Sciatic nerve (tissue), 2 donors: Measurements from ENCODE around the gene EP400. TPM values are rescaled to one million over a fixed set of nuclear protein-coding genes. Genes with fewer than 3 reads are reported as not detected.
A peak's percentile ranks its signal among the peaks of the same experiment; 100 is the strongest.

Experiments used
- ATAC-seq: fragments of 200-7000 bp; cut with Tn5 transposase; one replicate; pipeline ENCODE4 v1.9.1; 2020; ENCODE audit warnings: mild to moderate bottlenecking, moderate library complexity
- DNase-seq: peaks from one replicate; pipeline ENCODE4 v3.0.0-alpha.2; 2020; ENCODE audit warnings: low spot score
- intact Hi-C: fragments of 100-400 bp; cut with DNase I; formaldehyde crosslinking; loops from one replicate; pipeline ENCODE4 v1.14.2; 2022
- total RNA-seq: library from RNA; stranded (reverse); fragmentation: NEBNext Ultra II Directional; extraction: Animal tissue kit (Norgen Biotek cat#: 25700); gene quantifications from one replicate; pipeline ENCODE4 v1.2.1, GENCODE V29; 2021
- donor health status: DM: no; HTN: no; CAD: no.
- donor health status: DM: no; HTN: no; CAD: no.

The EP400 gene
- total RNA-seq, 1 donor from 2014 or later, result 56.9 TPM

DNA sequence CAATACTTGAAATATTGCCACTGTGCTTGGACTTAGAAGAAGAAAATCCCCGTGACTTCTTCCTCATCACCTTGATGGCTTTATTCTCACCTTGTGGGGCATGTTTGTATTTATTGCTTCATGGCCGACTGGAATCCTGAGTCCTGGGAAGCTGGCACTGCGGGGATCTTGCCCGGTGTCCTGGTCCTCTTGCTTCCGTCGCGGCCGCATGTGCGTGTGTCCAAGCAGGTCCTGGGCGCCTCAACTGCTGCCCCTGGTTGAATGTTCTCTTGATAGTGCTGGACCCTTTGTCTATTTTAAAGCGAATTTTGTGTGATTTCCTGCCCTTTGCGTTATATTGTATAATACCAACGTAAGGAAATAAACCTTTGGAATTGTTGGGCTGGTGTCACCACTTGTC is 27.0 kb upstream of the EP400 start:
- intact Hi-C loops, result no loop called here
- ATAC-seq, result no peak

DNA sequence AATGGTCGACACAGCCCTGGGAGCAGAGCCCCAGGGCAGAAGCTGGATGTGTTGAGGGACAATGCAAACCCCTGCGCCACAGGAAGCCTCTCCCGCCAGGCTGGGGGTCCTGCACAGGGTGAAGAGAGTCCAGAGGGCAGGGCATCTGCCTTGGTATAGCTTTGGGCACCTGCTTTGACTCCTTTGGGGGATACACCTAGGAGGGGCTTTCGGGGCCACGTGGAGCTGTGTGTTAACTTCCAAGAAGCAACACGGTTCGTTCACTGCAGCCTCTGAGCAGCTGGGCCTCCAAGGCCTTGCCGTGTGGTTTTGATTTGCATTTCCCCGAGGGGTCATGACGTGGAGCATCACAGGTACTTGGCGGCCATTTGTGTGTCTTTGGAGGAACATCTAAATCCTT is 26.5 kb upstream of the EP400 start:
- intact Hi-C loops, result no loop called here
- ATAC-seq, result no peak
- no peak for DNase-seq

More for the DNA sequence above, 27.0 kb upstream of the EP400 start:
- DNase-seq, result no peak

GRCh38 chr12:131927110-131928079 is 22.3 kb upstream of the EP400 start:
- DNase-seq (no peak), ATAC-seq (no peak)
- intact Hi-C loops, result loop anchor here (1.0 kb wide), 1 partner anchor 23 kb away; no protein-coding TSS in a partner anchor

DNA sequence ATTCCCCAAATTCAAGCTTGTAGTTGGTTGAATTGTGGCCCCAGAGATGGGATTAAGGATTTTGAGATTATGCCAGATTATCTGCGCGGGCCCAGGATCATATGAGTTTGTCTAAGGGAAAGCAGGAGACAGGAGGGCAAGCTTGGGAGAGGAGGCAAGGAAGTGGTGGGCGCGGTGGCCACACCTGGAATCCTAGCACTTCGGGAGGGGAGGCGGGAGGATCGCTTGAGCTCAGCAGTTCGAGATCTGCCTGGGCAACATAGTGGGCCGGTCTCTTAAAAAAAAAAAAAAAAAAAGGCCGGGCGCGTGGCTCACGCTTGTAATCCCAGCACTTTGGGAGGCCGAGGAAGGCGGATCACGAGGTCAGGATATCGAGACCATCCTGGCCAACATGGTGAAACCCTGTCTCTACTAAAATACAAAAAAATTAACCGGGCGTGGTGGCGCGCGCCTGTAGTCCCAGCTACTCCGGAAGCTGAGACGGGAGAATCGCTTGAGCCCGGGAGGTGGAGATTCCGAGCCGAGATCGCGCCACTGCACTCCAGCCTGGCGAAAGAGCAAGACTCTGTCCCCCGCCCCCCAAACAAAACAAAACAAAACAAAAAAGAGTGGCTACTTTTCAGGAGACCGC is 21.5 kb upstream of the EP400 start:
- no peak for DNase-seq
- intact Hi-C loops, result loop anchor here (1.0 kb wide), 1 partner anchor 22 kb away; no protein-coding TSS in a partner anchor
- ATAC-seq, result no peak

GRCh38 chr12:131928711-131929580 is 20.8 kb upstream of the EP400 start, which contains the start of gene PUS1:
PUS1 (plus strand) TSS chr12:131929276; CDS start chr12:131929723, 447 bp downstream.
- intact Hi-C loops, result loop anchor here (1.0 kb wide), 1 partner anchor 21 kb away; no protein-coding TSS in a partner anchor
- DNase-seq (peak; percentile 96), ATAC-seq (peak; percentile 95)

DNA sequence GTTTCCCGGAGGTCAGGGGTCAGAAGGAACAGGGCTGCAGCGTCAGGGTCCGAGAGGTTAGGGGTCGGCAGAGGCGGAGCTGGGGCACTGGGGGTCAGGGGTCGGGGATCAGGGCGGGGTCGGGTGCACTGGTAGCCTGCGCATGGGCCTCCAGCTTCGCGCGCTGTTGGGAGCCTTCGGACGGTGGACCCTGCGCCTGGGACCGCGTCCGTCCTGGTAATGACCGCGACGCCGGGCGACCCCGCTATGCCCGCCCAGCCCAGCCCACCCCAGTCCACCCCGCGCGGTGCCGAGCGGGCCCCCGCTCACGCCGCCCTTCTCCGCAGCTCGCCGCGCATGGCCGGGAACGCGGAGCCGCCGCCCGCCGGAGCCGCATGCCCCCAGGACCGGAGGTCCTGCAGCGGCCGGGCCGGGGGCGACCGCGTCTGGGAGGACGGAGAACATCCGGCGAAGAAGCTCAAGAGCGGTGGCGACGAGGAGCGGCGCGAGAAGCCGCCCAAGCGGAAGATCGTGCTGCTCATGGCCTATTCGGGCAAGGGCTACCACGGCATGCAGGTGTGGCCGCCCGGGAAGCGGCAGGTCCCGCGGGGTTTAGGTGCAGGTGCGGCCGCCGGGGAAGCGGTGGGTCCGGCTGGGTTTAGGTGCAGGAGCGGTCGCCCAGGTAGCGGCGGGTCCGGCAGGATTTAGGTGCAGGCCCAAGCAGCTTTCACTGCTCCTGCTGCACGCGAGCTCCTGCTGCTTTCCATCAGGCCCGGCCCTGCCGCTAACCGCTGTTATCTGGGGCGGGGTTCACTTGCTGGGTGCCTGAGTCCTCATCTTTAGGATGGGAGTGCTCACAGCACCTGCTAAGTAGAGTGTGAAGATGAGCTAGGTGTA is 19.9 kb upstream of the EP400 start:
- intact Hi-C loops, result no loop called here
- no peak for ATAC-seq
- DNase-seq, result no peak

DNA sequence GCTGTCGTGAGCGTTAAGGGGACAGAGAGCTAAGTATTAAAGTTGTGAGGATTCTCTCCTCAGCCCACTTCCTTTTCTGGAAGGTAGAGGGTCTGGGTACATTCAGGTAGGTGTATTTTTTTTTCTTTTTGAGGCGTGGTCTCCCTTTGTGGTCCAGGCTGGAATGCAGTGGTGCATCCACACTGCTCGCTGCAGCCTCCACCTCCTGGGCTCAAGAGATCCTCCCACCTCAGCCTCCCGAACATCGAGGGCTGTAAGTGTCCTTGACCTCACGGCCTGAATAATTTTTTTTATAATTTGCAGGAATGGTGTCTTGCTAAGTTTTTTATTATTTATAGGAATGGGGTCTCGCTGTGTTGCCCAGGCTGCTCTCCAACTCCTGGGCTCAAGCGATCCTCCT is 19.2 kb upstream of the EP400 start:
- DNase-seq, result no peak
- no peak for ATAC-seq
- intact Hi-C loops, result no loop called here

DNA sequence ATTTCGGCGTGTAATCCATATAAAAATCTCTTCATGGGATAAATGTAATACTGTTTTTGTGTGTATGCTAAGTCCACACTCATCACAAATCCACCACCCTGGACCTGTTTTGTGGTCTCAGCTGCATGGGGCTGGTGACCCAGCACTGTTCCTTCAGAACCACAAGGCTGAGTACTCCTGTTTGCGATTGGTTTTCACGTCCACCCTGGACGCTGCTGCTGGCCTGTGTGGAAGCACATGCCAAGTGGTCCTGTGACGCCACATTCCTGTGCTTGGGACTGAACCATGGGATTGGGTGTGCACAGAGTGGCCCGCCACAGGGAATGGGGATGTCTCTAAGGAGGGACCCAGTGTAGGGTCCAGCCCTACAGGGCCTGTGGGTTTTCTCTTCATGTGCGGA is 16.4 kb upstream of the EP400 start:
- intact Hi-C loops, result no loop called here

DNA sequence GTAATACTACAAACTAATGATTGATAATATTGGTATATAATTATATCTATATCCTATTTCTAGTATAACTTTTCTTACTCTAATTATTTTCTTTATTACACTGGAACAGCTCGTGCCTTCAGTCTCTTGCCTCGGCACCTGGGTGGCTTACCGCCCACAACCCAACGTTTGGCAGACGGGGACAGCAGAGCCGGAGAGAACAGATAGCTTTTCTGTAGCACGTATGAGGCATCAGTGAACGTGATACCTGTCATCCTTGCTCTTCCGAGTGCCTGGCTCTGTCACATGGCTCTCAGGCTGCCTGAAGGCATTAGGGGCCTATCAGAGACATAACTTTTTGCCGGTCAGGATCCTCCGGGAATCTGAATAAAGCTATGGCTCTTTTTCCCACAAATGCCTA is 15.2 kb upstream of the EP400 start:
- DNase-seq (no peak), ATAC-seq (no peak)
- intact Hi-C loops, result no loop called here

More for the DNA sequence above, 16.4 kb upstream of the EP400 start:
- DNase-seq (no peak), ATAC-seq (no peak)

- ATAC-seq, result no peak
- intact Hi-C loops, result no loop called here
- no peak for DNase-seq
Observed at GRCh38 chr12:131938082-131938481, 11.7 kb upstream of the EP400 start.

GRCh38 chr12:131939007-131939406 is 10.7 kb upstream of the EP400 start:
- ATAC-seq (no peak), DNase-seq (peak; percentile 44)
- intact Hi-C loops, result no loop called here

DNA sequence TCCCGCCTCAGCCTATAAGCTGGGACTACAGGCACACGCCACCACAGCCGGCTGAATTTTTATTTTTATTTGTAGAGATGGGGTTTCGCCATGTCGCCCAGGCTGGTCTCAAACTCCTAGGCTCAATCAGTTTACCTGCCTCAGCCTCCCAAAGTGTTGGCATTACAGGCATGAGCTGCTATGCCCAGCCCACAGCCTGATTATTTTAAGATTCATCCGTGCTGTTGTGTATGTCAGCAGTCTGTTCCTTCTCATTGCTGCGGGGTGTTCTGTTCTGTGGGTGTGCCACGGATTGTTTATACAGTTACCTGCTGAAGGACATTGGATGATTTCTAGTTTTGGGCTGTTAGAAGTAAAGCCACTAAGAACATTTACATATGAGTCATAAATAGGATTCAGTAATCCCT is 9.6 kb upstream of the EP400 start:
- DNase-seq (no peak), ATAC-seq (no peak)
- intact Hi-C loops, result no loop called here

- ATAC-seq (no peak), DNase-seq (peak; percentile 53)
- intact Hi-C loops, result no loop called here
Observed at GRCh38 chr12:131941116-131941986, 8.4 kb upstream of the EP400 start.

DNA sequence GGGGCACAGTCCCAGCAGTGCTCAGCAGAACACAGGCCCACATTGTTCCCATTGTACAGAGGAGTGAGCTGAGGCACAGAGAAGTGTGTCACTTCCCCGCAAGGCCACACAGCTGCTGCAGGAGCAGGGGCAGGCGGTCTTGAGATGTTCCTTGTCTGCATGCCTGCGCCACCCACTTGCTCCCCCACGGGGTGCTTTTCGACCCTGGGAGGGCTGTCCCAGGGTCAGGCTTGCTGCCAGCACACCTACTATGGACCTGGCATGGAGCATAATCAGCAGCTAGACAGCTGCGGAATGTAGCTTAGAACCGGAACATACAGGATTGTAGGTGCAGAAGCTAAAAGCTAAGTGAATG is 7.8 kb upstream of the EP400 start:
- intact Hi-C loops, result no loop called here
- no peak for ATAC-seq
- DNase-seq, result no peak

GRCh38 chr12:131942671-131943070 is 7.1 kb upstream of the EP400 start:
- no peak for ATAC-seq
- intact Hi-C loops, result no loop called here
- no peak for DNase-seq

- intact Hi-C loops, result no loop called here
- ATAC-seq, result no peak
- no peak for DNase-seq
Observed at GRCh38 chr12:131943389-131943788, 6.4 kb upstream of the EP400 start.

DNA sequence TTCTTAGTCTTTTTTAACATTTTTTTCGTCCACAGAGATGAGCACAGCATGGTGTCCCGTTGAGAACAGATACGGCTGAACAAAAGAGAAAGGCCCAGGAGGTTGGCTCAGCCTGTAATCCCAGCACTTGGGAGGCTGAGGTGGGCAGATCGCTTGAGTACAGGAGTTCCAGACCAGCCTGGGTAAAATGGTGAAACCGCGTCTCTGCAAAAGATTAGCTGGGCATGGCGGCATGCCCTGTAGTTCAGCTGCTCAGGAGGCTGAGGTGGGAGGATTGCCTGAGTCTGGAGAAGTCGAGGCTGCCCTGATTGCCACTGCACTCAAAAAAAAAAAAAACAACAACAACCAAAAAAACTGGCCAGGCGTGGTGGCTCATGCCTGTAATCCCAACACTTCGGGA is 5.9 kb upstream of the EP400 start:
- ATAC-seq (no peak), DNase-seq (no peak)
- intact Hi-C loops, result no loop called here
